Effector memory CD4-positive, alpha-beta T cell (primary cell): ENCODE results near the gene WDR4.

Experiments used
- DNase-seq, 3 donors: peaks; one replicate each; pipeline ENCODE4 v3.0.0-alpha.2; 2020
- H3K27ac ChIP-seq: 2 replicates; pipeline ENCODE4 v1.7.0; 2013; ENCODE audit warnings: mild to moderate bottlenecking, low read length, moderate library complexity; ENCODE audit not compliant: insufficient read depth, poor library complexity, severe bottlenecking
- H3K27me3 ChIP-seq: replicated peaks from 2 replicates; pipeline ENCODE4 v1.7.0; 2013; ENCODE audit warnings: mild to moderate bottlenecking, low read length; ENCODE audit not compliant: insufficient read depth, control insufficient read depth, poor library complexity, severe bottlenecking
- H3K36me3 ChIP-seq: 2 replicates; pipeline ENCODE4 v1.7.0; 2013; ENCODE audit warnings: mild to moderate bottlenecking, low read length, moderate library complexity; ENCODE audit not compliant: control insufficient read depth, insufficient read depth
- H3K4me1 ChIP-seq: 2 replicates; pipeline ENCODE4 v1.7.0; 2013; ENCODE audit warnings: low read length, mild to moderate bottlenecking; ENCODE audit not compliant: control insufficient read depth, insufficient read depth, poor library complexity, severe bottlenecking
- H3K4me3 ChIP-seq: 2 replicates; pipeline ENCODE4 v1.7.0; 2013; ENCODE audit warnings: low read length, low read depth, mild to moderate bottlenecking; ENCODE audit not compliant: insufficient read depth, poor library complexity, severe bottlenecking
- H3K9me3 ChIP-seq: 2 replicates; pipeline ENCODE4 v1.7.0; 2013; ENCODE audit warnings: mild to moderate bottlenecking, low read length, moderate library complexity; ENCODE audit not compliant: control insufficient read depth

WDR4 gene

GRCh38 chr21:42854246-42855010 lies 24.9 kb downstream of the WDR4 start:
- H3K36me3 ChIP-seq, result peaks cover 88% of the 10 kb centered on the region
- H3K27me3 ChIP-seq, result no peaks in the 10 kb centered on the region
- no peak overlapping the region for H3K4me3 ChIP-seq
- no peak for DNase-seq
- H3K4me1 ChIP-seq, result no peaks in the 10 kb centered on the region
- H3K9me3 ChIP-seq, result no peaks in the 10 kb centered on the region
- no peak overlapping the region for H3K27ac ChIP-seq

GRCh38 chr21:42853621-42854020 lies 25.7 kb downstream of the WDR4 start:
- Histone ChIP-seq H3K27ac (no peak overlapping the region), H3K4me3 (no peak overlapping the region), H3K36me3 (peaks cover 86% of the 10 kb centered on the region), H3K9me3 (no peaks in the 10 kb centered on the region), H3K27me3 (no peaks in the 10 kb centered on the region), H3K4me1 (no peaks in the 10 kb centered on the region)
- no peak for DNase-seq

- no peaks in the 10 kb centered on the region for H3K4me1 ChIP-seq
- H3K9me3 ChIP-seq, result no peaks in the 10 kb centered on the region
- DNase-seq, result no peak
- no peak overlapping the region for H3K27ac ChIP-seq
- peaks cover 80% of the 10 kb centered on the region for H3K36me3 ChIP-seq
- H3K27me3 ChIP-seq, result no peaks in the 10 kb centered on the region
- no peak overlapping the region for H3K4me3 ChIP-seq
These were observed 26.3 kb downstream of the WDR4 start for GRCh38 chr21:42852925-42853570.

GRCh38 chr21:42851812-42852665 lies 27.3 kb downstream of the WDR4 start:
- H3K27me3 ChIP-seq, result no peaks in the 10 kb centered on the region
- no peak for DNase-seq
- H3K27ac ChIP-seq, result no peak overlapping the region
- H3K9me3 ChIP-seq, result no peaks in the 10 kb centered on the region
- H3K36me3 ChIP-seq, result peaks cover 78% of the 10 kb centered on the region
- no peak overlapping the region for H3K4me3 ChIP-seq
- no peaks in the 10 kb centered on the region for H3K4me1 ChIP-seq

GRCh38 chr21:42850866-42851391 lies 28.4 kb downstream of the WDR4 start:
- Histone ChIP-seq H3K4me1 (no peaks in the 10 kb centered on the region), H3K4me3 (no peak overlapping the region), H3K27me3 (no peaks in the 10 kb centered on the region), H3K9me3 (no peaks in the 10 kb centered on the region), H3K36me3 (peaks cover 73% of the 10 kb centered on the region), H3K27ac (no peak overlapping the region)
- no peak for DNase-seq

- no peak overlapping the region for H3K4me3 ChIP-seq
- no peaks in the 10 kb centered on the region for H3K4me1 ChIP-seq
- DNase-seq, result no peak
- no peak overlapping the region for H3K27ac ChIP-seq
- H3K36me3 ChIP-seq, result peaks cover 73% of the 10 kb centered on the region
- H3K9me3 ChIP-seq, result no peaks in the 10 kb centered on the region
- no peaks in the 10 kb centered on the region for H3K27me3 ChIP-seq
These were observed 28.9 kb downstream of the WDR4 start for GRCh38 chr21:42850463-42850862.

- Histone ChIP-seq H3K9me3 (no peaks in the 10 kb centered on the region), H3K27me3 (no peaks in the 10 kb centered on the region), H3K36me3 (peaks cover 72% of the 10 kb centered on the region)
These were observed 29.5 kb downstream of the WDR4 start for GRCh38 chr21:42849759-42850412.

GRCh38 chr21:42848932-42849758 lies 30.2 kb downstream of the WDR4 start:
- H3K4me3 ChIP-seq, result no peak overlapping the region
- H3K27me3 ChIP-seq, result no peaks in the 10 kb centered on the region
- no peaks in the 10 kb centered on the region for H3K4me1 ChIP-seq
- no peak overlapping the region for H3K27ac ChIP-seq
- peaks cover 68% of the 10 kb centered on the region for H3K36me3 ChIP-seq
- no peaks in the 10 kb centered on the region for H3K9me3 ChIP-seq
- DNase-seq, result no peak

More at GRCh38 chr21:42849759-42850412, 29.5 kb downstream of the WDR4 start:
- no peak for DNase-seq
- Histone ChIP-seq H3K27ac (no peak overlapping the region), H3K4me3 (no peak overlapping the region), H3K4me1 (no peaks in the 10 kb centered on the region)
